ENCODE results near the gene GP1BA.

DNA sequence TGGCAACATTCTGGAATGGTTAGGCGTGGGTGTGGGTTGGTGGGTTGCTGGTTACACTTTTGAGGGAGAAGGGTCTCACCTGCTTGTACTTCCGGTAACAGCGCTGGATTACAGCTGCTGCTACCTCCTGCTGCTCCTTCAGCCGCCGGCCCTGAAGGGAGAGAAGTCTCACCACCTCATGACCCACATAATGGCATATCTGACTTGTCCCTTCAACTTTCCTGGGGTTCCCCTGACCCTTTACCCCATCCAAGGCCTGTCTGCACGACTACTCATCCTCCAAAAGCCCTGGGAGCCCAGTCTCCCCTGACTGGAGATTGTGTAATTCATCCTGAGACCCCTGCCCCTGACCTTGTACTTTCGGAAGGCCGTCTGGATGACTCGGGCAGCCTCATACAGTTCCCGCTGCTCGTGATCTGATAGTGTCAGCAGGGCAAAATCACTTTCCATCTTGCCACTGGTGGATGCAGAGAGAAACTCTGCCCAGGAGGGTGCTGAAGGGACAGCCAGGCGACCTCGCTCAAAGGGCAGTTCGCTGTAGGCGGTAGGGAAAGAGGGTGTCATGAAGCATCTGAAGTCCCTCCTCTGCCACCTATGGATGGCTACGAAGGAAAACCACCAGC is 37.6 kb downstream of the GP1BA start:
- TF ChIP-seq YY1 (IDR thresholded peaks at IDR 0.05; ENCODE audit: insufficient read depth, insufficient read length) (no peak), ZNF274 (IDR thresholded peaks at IDR 0.05; ENCODE audit: low read depth, low read length) (no peak), SUZ12 (IDR thresholded peaks at IDR 0.05; ENCODE audit: extremely low read depth, insufficient read depth, insufficient read length) (no peak)

Measured in NT2/D1 (cell line).